Nephron progenitor cell (in vitro differentiated cells): ENCODE data around the gene NDST1.

Experiments
- DNase-seq: peaks from one replicate; pipeline ENCODE4 v3.0.0; 2021
- H3K27ac Mint-ChIP-seq: 2 replicates; pipeline ENCODE4 v1.8.0; 2021; ENCODE audit warnings: mild to moderate bottlenecking, moderate library complexity, mixed read lengths
- H3K27me3 Mint-ChIP-seq: 2 replicates; pipeline ENCODE4 v1.8.0; 2021; ENCODE audit warnings: mild to moderate bottlenecking, low read depth, mixed read lengths; ENCODE audit not compliant: poor library complexity
- H3K36me3 Mint-ChIP-seq: 2 replicates; pipeline ENCODE4 v1.8.0; 2021; ENCODE audit warnings: low read depth, mixed read lengths
- H3K4me1 Mint-ChIP-seq: 2 replicates; pipeline ENCODE4 v1.8.0; 2021; ENCODE audit warnings: mixed read lengths
- H3K4me3 Mint-ChIP-seq: 2 replicates; pipeline ENCODE4 v1.8.0; 2021; ENCODE audit warnings: mild to moderate bottlenecking, moderate library complexity, mixed read lengths
- H3K9me3 Mint-ChIP-seq: 2 replicates; pipeline ENCODE4 v1.8.0; 2021; ENCODE audit warnings: mild to moderate bottlenecking, moderate library complexity, mixed read lengths
- CTCF ChIP-seq: fragments of 200-600 bp; sonication (generic); IDR thresholded peaks from 2 replicates; pipeline ENCODE4 v1.5.0; 2021; ENCODE audit warnings: antibody characterized with exemption

NDST1 gene

GRCh38 chr5:150541895-150542294, 34.0 kb downstream of the NDST1 start:
- Mint-ChIP-seq H3K4me1 (no peaks in the 10 kb centered on the region), H3K36me3 (peaks cover 77% of the 10 kb centered on the region)

GRCh38 chr5:150542933-150543445, 35.1 kb downstream of the NDST1 start:
- H3K4me3 Mint-ChIP-seq, result no peak overlapping the region
- DNase-seq, result no peak
- H3K4me1 Mint-ChIP-seq, result no peaks in the 10 kb centered on the region
- TF ChIP-seq CTCF, result no peak
- no peaks in the 10 kb centered on the region for H3K9me3 Mint-ChIP-seq
- peak overlapping the region; percentile 59 for H3K27ac Mint-ChIP-seq
- H3K27me3 Mint-ChIP-seq, result no peaks in the 10 kb centered on the region
- peaks cover 73% of the 10 kb centered on the region for H3K36me3 Mint-ChIP-seq

More at GRCh38 chr5:150541895-150542294, 34.0 kb downstream of the NDST1 start:
- H3K27me3 Mint-ChIP-seq, result no peaks in the 10 kb centered on the region
- no peak for TF ChIP-seq CTCF
- DNase-seq, result no peak
- peak overlapping the region; percentile 42 for H3K27ac Mint-ChIP-seq
- H3K4me3 Mint-ChIP-seq, result no peak overlapping the region
- H3K9me3 Mint-ChIP-seq, result no peaks in the 10 kb centered on the region

GRCh38 chr5:150544611-150545219, 36.8 kb downstream of the NDST1 start:
- Mint-ChIP-seq H3K27me3 (peaks cover 2% of the 10 kb centered on the region), H3K4me3 (no peak overlapping the region), H3K36me3 (peaks cover 66% of the 10 kb centered on the region), H3K4me1 (no peaks in the 10 kb centered on the region), H3K9me3 (no peaks in the 10 kb centered on the region), H3K27ac (no peak overlapping the region)
- peak; percentile 66 for TF ChIP-seq CTCF
- peak; percentile 72 for DNase-seq

GRCh38 chr5:150545246-150545645, 37.3 kb downstream of the NDST1 start:
- H3K9me3 Mint-ChIP-seq, result no peaks in the 10 kb centered on the region
- no peak for DNase-seq
- peaks cover 2% of the 10 kb centered on the region for H3K27me3 Mint-ChIP-seq
- peaks cover 65% of the 10 kb centered on the region for H3K36me3 Mint-ChIP-seq
- no peak for TF ChIP-seq CTCF
- H3K27ac Mint-ChIP-seq, result no peak overlapping the region
- H3K4me1 Mint-ChIP-seq, result no peaks in the 10 kb centered on the region
- no peak overlapping the region for H3K4me3 Mint-ChIP-seq

- Mint-ChIP-seq H3K9me3 (no peaks in the 10 kb centered on the region), H3K36me3 (peaks cover 70% of the 10 kb centered on the region), H3K27ac (no peak overlapping the region), H3K27me3 (peaks cover 2% of the 10 kb centered on the region), H3K4me1 (no peaks in the 10 kb centered on the region), H3K4me3 (no peak overlapping the region)
- no peak for DNase-seq
- no peak for TF ChIP-seq CTCF
Measured at GRCh38 chr5:150548123-150548522, 40.2 kb downstream of the NDST1 start.

GRCh38 chr5:150549735-150550134, 41.8 kb downstream of the NDST1 start:
- no peak for DNase-seq
- H3K36me3 Mint-ChIP-seq, result peaks cover 57% of the 10 kb centered on the region
- H3K27ac Mint-ChIP-seq, result no peak overlapping the region
- no peaks in the 10 kb centered on the region for H3K4me1 Mint-ChIP-seq
- H3K9me3 Mint-ChIP-seq, result no peaks in the 10 kb centered on the region
- H3K4me3 Mint-ChIP-seq, result no peak overlapping the region
- no peak for TF ChIP-seq CTCF
- H3K27me3 Mint-ChIP-seq, result peaks cover 2% of the 10 kb centered on the region
